ENCODE measurements around the gene KNL1.
A peak's percentile ranks its signal among the peaks of the same experiment; 100 is the strongest.

Gene KNL1

GRCh38 chr15:40623361-40623760 is 29.3 kb downstream of the KNL1 start:
- H3K4me3 ChIP-seq (replicated peaks; ENCODE audit: low read depth, low read length), result no peak overlapping the region

GRCh38 chr15:40630313-40630712 is 36.3 kb downstream of the KNL1 start:
- TF ChIP-seq CTCF (IDR thresholded peaks at IDR 0.05; ENCODE audit: low read depth, low read length, missing control alignments), result no peak
- DNase-seq (ENCODE audit: extremely low read depth, low read depth), result no peak
- no peak overlapping the region for H3K4me3 ChIP-seq (replicated peaks; ENCODE audit: low read depth, low read length)

More at GRCh38 chr15:40623361-40623760, 29.3 kb downstream of the KNL1 start:
- no peak for DNase-seq (ENCODE audit: extremely low read depth, low read depth)
- no peak for TF ChIP-seq CTCF (IDR thresholded peaks at IDR 0.05; ENCODE audit: low read depth, low read length, missing control alignments)

GRCh38 chr15:40633178-40633577 is 39.1 kb downstream of the KNL1 start:
- H3K4me3 ChIP-seq (replicated peaks; ENCODE audit: low read depth, low read length), result no peak overlapping the region
- peak; percentile 37 for DNase-seq (ENCODE audit: extremely low read depth, low read depth)
- TF ChIP-seq CTCF (IDR thresholded peaks at IDR 0.05; ENCODE audit: low read depth, low read length, missing control alignments), result no peak

GRCh38 chr15:40637221-40637745 is 43.2 kb downstream of the KNL1 start:
- DNase-seq (ENCODE audit: extremely low read depth, low read depth), result no peak
- TF ChIP-seq CTCF (IDR thresholded peaks at IDR 0.05; ENCODE audit: low read depth, low read length, missing control alignments), result no peak
- H3K4me3 ChIP-seq (replicated peaks; ENCODE audit: low read depth, low read length), result no peak overlapping the region

GRCh38 chr15:40639677-40640076 is 45.6 kb downstream of the KNL1 start:
- DNase-seq (ENCODE audit: extremely low read depth, low read depth), result no peak
- no peak overlapping the region for H3K4me3 ChIP-seq (replicated peaks; ENCODE audit: low read depth, low read length)
- TF ChIP-seq CTCF (IDR thresholded peaks at IDR 0.05; ENCODE audit: low read depth, low read length, missing control alignments), result no peak

- no peak overlapping the region for H3K4me3 ChIP-seq (replicated peaks; ENCODE audit: low read depth, low read length)
- no peak for TF ChIP-seq CTCF (IDR thresholded peaks at IDR 0.05; ENCODE audit: low read depth, low read length, missing control alignments)
- DNase-seq (ENCODE audit: extremely low read depth, low read depth), result no peak
Observed at GRCh38 chr15:40647523-40647922, 53.5 kb downstream of the KNL1 start.

GRCh38 chr15:40650479-40650878 is 56.4 kb downstream of the KNL1 start:
- no peak for TF ChIP-seq CTCF (IDR thresholded peaks at IDR 0.05; ENCODE audit: low read depth, low read length, missing control alignments)
- DNase-seq (ENCODE audit: extremely low read depth, low read depth), result no peak
- H3K4me3 ChIP-seq (replicated peaks; ENCODE audit: low read depth, low read length), result no peak overlapping the region
